Activated CD8-positive, alpha-beta T cell treated with anti-CD3 and anti-CD28 coated beads for 36 hours (primary cell): ENCODE data around the gene ATP5PD. TPM values are rescaled to one million over a fixed set of nuclear protein-coding genes. Genes with fewer than 3 reads are reported as not detected.

Source experiments
- ATAC-seq: fragments of 200-7000 bp; cut with Tn5 transposase; one replicate; pipeline ENCODE4 v1.10.0; 2021; ENCODE audit warnings: mild to moderate bottlenecking, moderate library complexity
- CTCF ChIA-PET: fragments of 350-600 bp; sonication (Branson Sonifier 250); formaldehyde crosslinking; loops from one replicate; lab custom pipeline; 2021; ENCODE audit warnings: antibody characterized with exemption; lab: Charles Lee
- POLR2A ChIA-PET: fragments of 350-600 bp; sonication (Branson Sonifier 250); formaldehyde crosslinking; loops from one replicate; lab custom pipeline; 2021; ENCODE audit warnings: antibody characterized with exemption; lab: Charles Lee
- DNase-seq: peaks from one replicate; pipeline ENCODE4 v3.0.0-alpha.2; 2020
- H3K27ac Mint-ChIP-seq: one replicate; pipeline ENCODE4 v1.8.0; 2021; ENCODE audit warnings: mild to moderate bottlenecking, mixed read lengths
- H3K27me3 Mint-ChIP-seq: one replicate; pipeline ENCODE4 v1.8.0; 2021; ENCODE audit warnings: mixed read lengths
- H3K36me3 Mint-ChIP-seq: one replicate; pipeline ENCODE4 v1.8.0; 2021; ENCODE audit warnings: low read depth, mixed read lengths
- H3K4me1 Mint-ChIP-seq: one replicate; pipeline ENCODE4 v1.8.0; 2021; ENCODE audit warnings: low read depth, mixed read lengths
- H3K4me3 Mint-ChIP-seq: one replicate; pipeline ENCODE4 v1.8.0; 2021; ENCODE audit warnings: mild to moderate bottlenecking, moderate library complexity, mixed read lengths
- H3K9me3 Mint-ChIP-seq: one replicate; pipeline ENCODE4 v1.8.0; 2021; ENCODE audit warnings: mixed read lengths
- intact Hi-C: fragments of 100-400 bp; cut with micrococcal nuclease; formaldehyde crosslinking; loops from one replicate; pipeline ENCODE4 v1.10.0; 2022
- total RNA-seq, 2 experiments: library from RNA; stranded (reverse); gene quantifications; one replicate each; pipeline ENCODE4 v1.2.3, GENCODE V29; 2021
- TF ChIP-seq, protein P1 (sequence below): fragments of 200-600 bp; IDR thresholded peaks from one replicate; pipeline ENCODE4 v1.8.0; 2022; ENCODE audit warnings: antibody characterized with exemption, mild to moderate bottlenecking

Gene ATP5PD
- total RNA-seq, 2 experiments from 2014 or later: 177 to 183 TPM

DNA sequence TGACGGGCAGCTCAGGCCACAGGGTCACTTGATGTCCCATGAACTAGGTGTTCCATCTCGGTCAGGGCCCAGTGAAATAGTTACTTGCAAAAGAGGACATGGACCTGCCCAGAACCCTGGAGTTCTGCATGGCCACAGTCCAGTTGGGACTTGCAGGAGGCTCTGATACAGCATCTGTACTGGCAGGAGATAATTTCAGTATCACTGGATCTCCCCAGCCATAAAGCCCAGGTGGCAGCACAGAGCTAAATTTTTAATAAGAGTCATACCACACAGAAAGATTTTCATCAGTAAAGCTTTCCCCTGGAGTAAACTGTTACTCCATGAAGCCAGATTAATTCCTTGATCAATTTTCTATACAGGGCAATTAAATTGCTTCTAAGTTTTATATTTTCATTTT lies 23.0 kb upstream of the ATP5PD start:
- CTCF ChIA-PET: interaction anchor here (0.5 to 3.4 kb wide), 7 partner anchors 9 to 108 kb away, joined by 3 to 14 read pairs (median 3); partner anchors contain the start of gene NT5C
- DNase-seq (peak; percentile 35), ATAC-seq (no peak)
- H3K36me3 Mint-ChIP-seq: no peaks in the 10 kb centered on the region
- POLR2A ChIA-PET: interaction anchor here (1.0 kb wide), 1 partner anchor 15 kb away, joined by 3 read pairs; no protein-coding TSS in a partner anchor
- H3K27ac Mint-ChIP-seq: no peak overlapping the region
- TF ChIP-seq, protein P1, sequence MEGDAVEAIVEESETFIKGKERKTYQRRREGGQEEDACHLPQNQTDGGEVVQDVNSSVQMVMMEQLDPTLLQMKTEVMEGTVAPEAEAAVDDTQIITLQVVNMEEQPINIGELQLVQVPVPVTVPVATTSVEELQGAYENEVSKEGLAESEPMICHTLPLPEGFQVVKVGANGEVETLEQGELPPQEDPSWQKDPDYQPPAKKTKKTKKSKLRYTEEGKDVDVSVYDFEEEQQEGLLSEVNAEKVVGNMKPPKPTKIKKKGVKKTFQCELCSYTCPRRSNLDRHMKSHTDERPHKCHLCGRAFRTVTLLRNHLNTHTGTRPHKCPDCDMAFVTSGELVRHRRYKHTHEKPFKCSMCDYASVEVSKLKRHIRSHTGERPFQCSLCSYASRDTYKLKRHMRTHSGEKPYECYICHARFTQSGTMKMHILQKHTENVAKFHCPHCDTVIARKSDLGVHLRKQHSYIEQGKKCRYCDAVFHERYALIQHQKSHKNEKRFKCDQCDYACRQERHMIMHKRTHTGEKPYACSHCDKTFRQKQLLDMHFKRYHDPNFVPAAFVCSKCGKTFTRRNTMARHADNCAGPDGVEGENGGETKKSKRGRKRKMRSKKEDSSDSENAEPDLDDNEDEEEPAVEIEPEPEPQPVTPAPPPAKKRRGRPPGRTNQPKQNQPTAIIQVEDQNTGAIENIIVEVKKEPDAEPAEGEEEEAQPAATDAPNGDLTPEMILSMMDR: no peak
- no peaks in the 10 kb centered on the region for H3K9me3 Mint-ChIP-seq
- H3K27me3 Mint-ChIP-seq: no peaks in the 10 kb centered on the region
- no peak overlapping the region for H3K4me3 Mint-ChIP-seq
- H3K4me1 Mint-ChIP-seq: peaks cover 28% of the 10 kb centered on the region
- intact Hi-C loops: no loop called here

DNA sequence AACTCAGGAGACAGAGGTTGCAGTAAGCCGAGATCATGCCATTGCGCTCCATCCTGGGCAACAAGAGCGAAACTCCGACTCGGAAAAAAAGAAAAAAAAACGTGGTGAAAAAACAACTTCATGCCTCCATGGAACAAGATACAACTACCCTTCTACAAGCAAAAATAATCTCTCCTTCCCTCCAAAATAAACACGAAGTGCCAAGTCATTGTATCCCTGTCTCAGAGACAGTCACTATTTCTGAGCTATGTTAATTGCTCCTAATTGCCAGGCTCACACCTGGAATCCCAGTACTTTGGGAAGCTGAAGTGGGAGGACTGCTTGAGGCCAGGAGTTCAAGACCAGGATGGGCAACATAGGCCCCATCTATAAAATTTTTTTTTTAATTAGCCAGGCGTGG lies 22.0 kb upstream of the ATP5PD start:
- Mint-ChIP-seq H3K36me3 (no peaks in the 10 kb centered on the region), H3K4me3 (no peak overlapping the region), H3K4me1 (peaks cover 32% of the 10 kb centered on the region), H3K27ac (no peak overlapping the region), H3K27me3 (no peaks in the 10 kb centered on the region), H3K9me3 (no peaks in the 10 kb centered on the region)
- POLR2A ChIA-PET: interaction anchor here (1.0 kb wide), 1 partner anchor 17 kb away, joined by 3 read pairs; no protein-coding TSS in a partner anchor
- ATAC-seq (no peak), DNase-seq (no peak)
- intact Hi-C loops: no loop called here
- TF ChIP-seq, protein P1: no peak
- CTCF ChIA-PET: interaction anchor here (0.9 to 3.4 kb wide), 5 partner anchors 8 to 107 kb away, joined by 3 to 14 read pairs (median 7); partner anchors contain the start of gene NT5C

DNA sequence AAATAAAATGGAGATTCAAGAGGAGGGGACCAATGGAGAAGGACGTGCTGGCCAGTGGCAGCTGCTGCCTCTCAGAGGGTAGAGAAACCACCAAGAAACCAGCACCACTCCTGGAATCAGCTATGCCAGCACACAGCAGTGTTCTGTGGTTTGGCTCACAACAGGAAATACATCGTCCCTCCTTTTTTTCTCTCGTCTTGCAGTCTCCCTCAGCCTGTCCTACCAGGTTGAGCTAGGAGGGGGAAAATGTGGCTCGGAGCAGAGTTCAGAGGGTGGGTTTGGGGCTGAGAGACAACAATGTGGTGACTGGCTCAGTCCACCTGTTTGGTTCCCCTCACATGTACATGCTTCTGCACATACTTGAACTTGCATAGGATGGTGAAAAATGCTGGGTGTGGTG lies 21.1 kb upstream of the ATP5PD start:
- Mint-ChIP-seq H3K36me3 (no peaks in the 10 kb centered on the region), H3K27ac (peak overlapping the region; percentile 77), H3K4me1 (peaks cover 32% of the 10 kb centered on the region), H3K9me3 (no peaks in the 10 kb centered on the region), H3K4me3 (no peak overlapping the region), H3K27me3 (no peaks in the 10 kb centered on the region)
- intact Hi-C loops: no loop called here
- DNase-seq (peak; percentile 46), ATAC-seq (peak; percentile 69)
- ChIA-PET CTCF (interaction anchor here (0.8 to 3.4 kb wide), 3 partner anchors 37 to 106 kb away, joined by 5 to 14 read pairs (median 10); no protein-coding TSS in a partner anchor), POLR2A (interaction anchor here (0.6 to 0.7 kb wide), 2 partner anchors 16 to 22 kb away, joined by 3 read pairs; no protein-coding TSS in a partner anchor)
- TF ChIP-seq, protein P1: no peak

DNA sequence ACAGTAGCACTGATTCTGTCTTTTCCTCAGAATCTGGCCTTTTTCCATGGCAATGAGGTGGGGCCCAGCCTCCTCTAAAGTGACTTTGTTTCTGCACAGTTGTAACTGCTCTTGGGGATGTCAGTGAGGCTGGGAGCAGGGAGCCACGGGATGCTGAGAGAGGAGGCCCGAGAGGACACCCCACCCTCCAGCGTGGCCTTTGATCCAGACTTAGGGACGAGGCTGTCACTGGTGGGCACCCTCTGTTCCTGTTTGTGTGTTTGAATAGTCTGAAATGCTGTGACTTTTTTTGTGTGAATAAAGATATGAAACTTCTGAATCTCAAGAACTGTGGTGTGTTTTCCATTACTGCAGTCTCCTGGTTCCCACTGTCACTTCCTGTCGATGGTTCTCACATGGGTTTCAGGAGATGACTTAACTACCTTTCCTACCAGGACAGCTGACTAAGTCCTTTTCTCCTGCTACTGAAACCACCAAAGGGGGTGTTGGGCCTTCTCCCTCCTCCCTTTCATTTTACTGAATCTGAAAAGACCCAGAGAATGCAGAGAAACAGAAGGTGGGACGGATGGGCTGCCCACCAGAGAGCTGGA lies 18.9 kb upstream of the ATP5PD start:
- Mint-ChIP-seq H3K27ac (peak overlapping the region; percentile 78), H3K36me3 (peaks cover 3% of the 10 kb centered on the region), H3K27me3 (no peaks in the 10 kb centered on the region), H3K4me1 (peaks cover 32% of the 10 kb centered on the region), H3K9me3 (no peaks in the 10 kb centered on the region), H3K4me3 (no peak overlapping the region)
- intact Hi-C loops: no loop called here
- TF ChIP-seq, protein P1: no peak
- ChIA-PET CTCF (no interaction called here), POLR2A (interaction anchor here (0.7 kb wide), 1 partner anchor 42 kb away, joined by 3 read pairs; no protein-coding TSS in a partner anchor)
- ATAC-seq (peak; percentile 59), DNase-seq (peak; percentile 30)
